ENCODE results near the gene EHBP1L1.

The EHBP1L1 gene

GRCh38 chr11:65547446-65548125 lies 28.3 kb upstream of the EHBP1L1 start:
- DNase-seq, result no peak

GRCh38 chr11:65548395-65548794 lies 27.5 kb upstream of the EHBP1L1 start:
- DNase-seq, result no peak

GRCh38 chr11:65549096-65549495 lies 26.8 kb upstream of the EHBP1L1 start:
- DNase-seq, result no peak

- DNase-seq, result peak; percentile 75
Observed at GRCh38 chr11:65551572-65552387, 24.1 kb upstream of the EHBP1L1 start.

GRCh38 chr11:65552388-65552951 lies 23.4 kb upstream of the EHBP1L1 start:
- DNase-seq, result no peak

- no peak for DNase-seq
Observed at GRCh38 chr11:65553301-65554001, 22.4 kb upstream of the EHBP1L1 start.

- DNase-seq, result no peak
Observed at GRCh38 chr11:65554057-65554818, 21.6 kb upstream of the EHBP1L1 start.

GRCh38 chr11:65554842-65555430 lies 20.9 kb upstream of the EHBP1L1 start:
- no peak for DNase-seq

GRCh38 chr11:65555693-65556231 lies 20.1 kb upstream of the EHBP1L1 start:
- no peak for DNase-seq

GRCh38 chr11:65556470-65557279 lies 19.2 kb upstream of the EHBP1L1 start:
- no peak for DNase-seq

- no peak for DNase-seq
Observed at GRCh38 chr11:65557280-65558001, 18.4 kb upstream of the EHBP1L1 start.

- DNase-seq, result peak; percentile 36
Observed at GRCh38 chr11:65558002-65558929, 17.6 kb upstream of the EHBP1L1 start, which contains the start of gene LTBP3. Gene LTBP3, minus strand, starts transcription at chr11:65558359. Its CDS starts 400 bp downstream, at chr11:65557959.

GRCh38 chr11:65558930-65559509 lies 16.8 kb upstream of the EHBP1L1 start:
- no peak for DNase-seq

- DNase-seq, result no peak
Observed at GRCh38 chr11:65559535-65559934, 16.3 kb upstream of the EHBP1L1 start.

GRCh38 chr11:65559951-65560537 lies 15.8 kb upstream of the EHBP1L1 start:
- peak; percentile 59 for DNase-seq

- no peak for DNase-seq
Observed at GRCh38 chr11:65560555-65561418, 15.1 kb upstream of the EHBP1L1 start.

- DNase-seq, result no peak
Observed at GRCh38 chr11:65562020-65562419, 13.8 kb upstream of the EHBP1L1 start.

Measured in DMS79 (cell line).